HG02798 (cell line): ENCODE results near the gene MATR3.
"Not testable (repeated sequence)": the region's sequence is repeated elsewhere in the genome, so short reads cannot be mapped to it uniquely, and the experiment has no call there.

Experiments used
- ATAC-seq: cut with Tn5 transposase; IDR thresholded peaks from one replicate; pipeline ENCODE4 v1.9.1; 2021; ENCODE audit warnings: mild to moderate bottlenecking; ENCODE audit not compliant: unreplicated experiment, poor library complexity

The MATR3 gene

DNA sequence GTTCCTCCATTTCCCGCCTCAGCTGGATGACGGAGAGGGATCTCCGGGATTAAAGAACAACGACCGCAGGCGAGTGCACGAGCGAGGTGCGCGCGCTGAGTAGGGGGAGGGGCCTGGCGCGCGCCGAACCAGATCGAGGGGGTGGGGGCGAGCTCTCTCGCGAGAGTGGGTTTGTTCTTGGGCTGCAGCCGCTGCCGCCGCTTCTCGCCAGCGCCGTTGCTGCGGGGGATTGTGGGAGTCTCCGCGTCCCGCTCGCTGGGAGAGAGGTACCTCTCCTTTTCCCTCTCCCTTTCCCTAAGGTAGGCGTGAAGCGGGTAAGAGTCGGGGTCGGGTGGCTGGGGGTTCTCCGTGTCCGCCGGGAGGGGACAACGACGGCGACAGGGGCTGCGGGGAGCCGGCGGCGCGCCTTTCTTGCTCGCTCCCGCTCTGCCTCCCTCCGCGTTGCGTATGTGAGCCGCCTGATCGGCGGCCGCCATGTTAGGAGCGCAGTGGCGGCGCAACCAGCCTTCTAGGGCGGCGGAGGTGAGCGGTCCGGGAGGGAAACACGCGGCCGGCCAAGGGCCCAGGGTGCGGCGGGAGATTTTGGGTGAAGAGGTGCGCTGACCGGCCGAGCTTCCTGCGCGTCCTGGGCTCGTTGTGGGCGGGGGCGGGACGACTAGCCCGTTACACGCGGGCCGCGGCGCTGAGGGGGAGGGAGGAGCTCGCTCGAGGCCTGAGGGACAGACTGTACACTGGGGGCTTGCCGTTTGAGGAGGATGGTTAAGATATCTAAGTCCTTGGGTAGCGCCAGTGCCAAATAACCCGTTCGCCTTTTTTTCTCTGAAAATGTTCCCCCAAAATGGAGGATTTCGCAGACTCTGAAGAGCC lies at the start of gene MATR3:
Gene MATR3 (plus strand): TSS at position 234 of the 867 bp plus-strand sequence. CDS start 13,676 bp downstream, outside the sequence.
- peak; percentile 85 for ATAC-seq

GRCh38 chr5:139245637-139246339 lies 47.8 kb upstream of the MATR3 start:
- ATAC-seq = no peak

DNA sequence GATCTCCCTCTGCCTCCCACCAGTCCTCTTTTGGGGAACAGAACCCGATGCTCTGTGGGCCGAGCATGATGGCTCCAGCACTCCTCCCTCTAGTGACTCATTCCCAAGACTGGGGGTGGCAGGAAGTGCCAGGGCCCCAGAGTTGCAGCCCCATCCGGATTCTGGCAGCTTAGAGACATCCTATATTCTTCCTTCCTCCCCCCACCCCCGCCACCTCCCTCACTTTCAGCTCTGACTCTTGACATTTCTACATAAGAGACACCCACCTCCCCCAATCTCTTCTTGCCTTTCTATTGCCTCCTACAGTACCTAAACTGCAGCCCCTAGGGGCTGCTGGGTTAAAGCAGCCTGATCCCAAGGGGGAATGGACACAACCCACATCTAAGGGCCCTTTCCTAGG lies 47.1 kb upstream of the MATR3 start:
- no peak for ATAC-seq

DNA sequence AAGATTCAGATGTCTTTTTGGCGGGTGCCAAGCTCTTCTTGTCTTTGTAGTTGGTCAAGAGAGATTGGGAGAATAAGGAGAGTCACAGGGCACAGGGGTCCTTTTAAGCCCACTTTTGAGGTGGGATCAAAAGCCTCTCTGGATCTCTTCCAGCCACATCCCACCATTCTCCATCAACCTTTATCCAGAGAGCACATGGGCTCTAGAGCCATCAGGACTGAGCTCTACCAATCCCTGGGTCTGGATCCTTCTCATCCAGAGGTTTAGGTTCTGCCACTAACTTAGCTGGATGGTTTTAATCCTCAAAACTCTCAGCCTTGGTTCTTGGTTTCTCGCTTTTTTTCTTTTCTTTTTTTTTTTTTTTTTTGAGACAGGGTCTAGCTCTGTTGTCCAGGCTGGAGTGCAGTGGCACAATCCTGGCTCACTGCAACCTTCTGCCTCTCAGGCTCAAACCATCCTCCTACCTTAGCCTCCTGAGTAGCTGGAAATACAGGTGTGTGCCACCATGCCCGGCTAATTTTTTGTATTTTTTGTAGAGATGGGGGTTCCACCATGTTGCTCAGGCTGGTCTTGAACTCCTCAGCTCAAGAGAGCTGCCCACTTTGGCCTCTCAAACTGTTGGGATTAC lies 44.6 kb upstream of the MATR3 start:
- no peak for ATAC-seq

DNA sequence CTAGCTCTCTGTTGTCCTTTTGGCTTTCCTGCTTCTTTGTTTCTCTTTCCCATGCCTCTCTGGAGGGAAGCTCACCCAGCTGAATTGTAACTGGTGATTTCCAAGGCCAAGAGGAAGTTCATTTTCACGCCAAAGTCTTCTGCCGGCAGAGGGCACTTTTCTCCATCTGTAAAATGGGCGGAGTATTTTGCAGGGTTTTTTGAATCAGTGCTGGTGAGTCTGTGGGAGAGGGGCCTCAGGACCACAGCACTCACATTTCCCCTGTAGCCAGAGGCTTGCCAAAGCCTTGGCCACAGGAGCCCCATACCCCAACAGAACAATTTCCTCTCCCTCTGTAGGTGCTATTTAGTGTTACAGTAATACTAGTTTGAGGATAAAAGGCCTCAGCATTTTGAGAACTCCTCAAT lies 42.3 kb upstream of the MATR3 start:
- no peak for ATAC-seq

GRCh38 chr5:139251695-139252288 lies 41.7 kb upstream of the MATR3 start:
- no peak for ATAC-seq

DNA sequence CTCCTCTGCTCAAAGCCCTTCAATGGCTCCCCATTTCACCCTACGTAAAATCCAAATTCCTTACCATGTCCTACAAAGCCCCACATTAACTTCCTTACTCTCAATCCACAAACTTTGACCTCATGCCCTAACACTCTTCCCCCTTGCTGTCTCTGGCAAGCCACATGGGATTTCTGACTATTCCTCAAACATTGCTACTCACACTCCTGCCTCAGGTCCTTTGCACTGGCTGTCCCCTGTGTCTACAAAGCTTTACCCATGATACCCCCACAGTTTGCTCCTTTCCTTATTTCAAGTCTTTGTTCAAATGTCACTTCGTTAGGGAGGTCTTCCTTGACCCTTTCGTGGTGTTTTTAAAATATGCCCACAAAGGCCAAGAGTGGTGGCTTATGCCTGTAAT lies 40.4 kb upstream of the MATR3 start:
- ATAC-seq = no peak

DNA sequence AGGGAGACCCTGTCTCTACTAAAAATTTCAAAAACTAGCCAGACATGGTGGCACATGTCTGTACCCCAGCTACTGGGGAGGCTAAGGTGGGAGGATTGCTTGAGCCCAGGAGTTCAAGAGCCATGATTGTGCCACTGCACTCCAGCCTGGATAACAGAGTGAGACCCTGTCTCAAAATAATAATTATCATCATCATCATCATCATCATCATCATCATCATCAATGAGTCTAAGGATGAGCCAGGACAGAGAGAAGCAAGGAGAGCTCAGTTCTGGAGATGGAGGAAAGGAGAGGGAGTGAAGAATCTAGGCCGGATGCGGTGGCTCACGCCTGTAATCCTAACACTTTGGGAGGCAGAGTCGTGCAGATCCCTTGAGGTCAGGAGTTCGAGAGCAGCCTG lies 36.7 kb upstream of the MATR3 start:
- ATAC-seq = no peak

DNA sequence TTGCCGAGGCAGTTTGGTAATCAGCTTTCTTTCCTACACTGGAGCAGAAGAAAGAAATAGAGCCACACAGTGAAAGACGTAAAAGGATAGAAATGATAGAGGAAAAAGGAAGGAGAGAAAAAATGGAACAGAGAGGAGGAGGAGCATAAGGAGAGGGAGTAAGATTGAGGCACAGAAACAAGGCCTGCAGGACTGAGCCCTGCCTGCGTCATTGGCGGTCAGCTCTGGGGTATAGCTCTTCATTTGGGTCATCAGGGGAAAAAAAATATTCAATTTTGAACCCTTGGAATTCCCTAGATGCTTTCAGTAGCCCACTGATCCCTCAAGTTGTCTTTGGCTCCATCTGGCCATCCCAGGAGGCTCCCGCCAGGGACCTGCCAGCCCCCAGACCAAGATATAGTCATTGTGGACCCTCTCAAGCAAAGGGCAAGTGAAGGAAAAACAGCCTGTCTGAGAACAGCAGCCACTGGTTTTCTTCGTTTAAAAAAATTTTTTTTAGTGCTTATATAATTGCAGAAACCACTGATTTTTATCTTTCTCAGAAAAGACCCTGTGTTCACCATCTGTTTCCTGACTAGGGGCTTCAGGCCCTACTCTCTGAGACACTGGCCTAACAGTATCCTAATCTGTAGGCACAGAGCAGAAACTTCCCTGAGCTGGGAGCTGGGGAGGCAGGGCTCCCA lies 31.3 kb upstream of the MATR3 start:
- ATAC-seq = no peak

- peak; percentile 77 for ATAC-seq
Observed at GRCh38 chr5:139262742-139263445, 30.6 kb upstream of the MATR3 start.

- no peak for ATAC-seq
Observed at GRCh38 chr5:139263536-139263935, 30.0 kb upstream of the MATR3 start.

- no peak for ATAC-seq
Observed at GRCh38 chr5:139263946-139264345, 29.6 kb upstream of the MATR3 start.

DNA sequence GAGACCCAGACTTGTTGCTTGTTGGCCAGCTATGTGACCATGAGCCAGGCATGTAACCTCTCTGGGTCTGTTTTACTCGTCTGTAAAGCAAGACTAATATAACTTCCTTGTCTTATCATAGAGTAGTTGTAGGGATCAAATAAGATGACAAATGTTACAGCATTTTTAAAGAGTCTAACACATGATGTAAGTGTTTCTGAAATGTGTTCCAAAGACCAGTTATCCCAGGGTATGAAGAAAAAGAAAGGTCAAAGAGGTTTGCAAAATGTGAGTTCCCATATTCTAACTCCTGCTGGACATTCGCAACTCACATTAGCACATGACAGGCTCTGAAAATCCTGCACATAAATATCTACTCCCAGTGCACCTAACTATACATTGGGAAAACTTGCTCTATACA lies 28.5 kb upstream of the MATR3 start:
- no peak for ATAC-seq

DNA sequence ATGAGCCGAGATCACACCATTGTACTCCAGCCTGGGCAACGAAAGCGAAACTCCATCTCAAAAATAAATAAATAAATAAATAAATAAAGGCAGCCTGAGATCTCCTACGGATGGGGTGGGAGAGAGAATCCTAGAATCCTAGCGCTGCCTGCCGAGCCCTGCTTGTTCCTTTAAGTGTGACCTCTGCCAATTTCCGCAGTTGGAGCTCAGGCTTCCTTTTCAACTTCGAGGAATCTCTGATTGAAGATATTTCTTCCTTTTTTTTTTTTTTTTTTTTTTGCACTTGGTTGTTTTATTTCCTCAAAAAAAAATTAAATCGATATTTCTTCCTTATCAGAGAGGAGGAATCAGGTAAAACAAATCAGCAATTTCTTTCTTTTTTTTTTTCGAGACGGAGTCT lies 27.3 kb upstream of the MATR3 start:
- no peak for ATAC-seq

DNA sequence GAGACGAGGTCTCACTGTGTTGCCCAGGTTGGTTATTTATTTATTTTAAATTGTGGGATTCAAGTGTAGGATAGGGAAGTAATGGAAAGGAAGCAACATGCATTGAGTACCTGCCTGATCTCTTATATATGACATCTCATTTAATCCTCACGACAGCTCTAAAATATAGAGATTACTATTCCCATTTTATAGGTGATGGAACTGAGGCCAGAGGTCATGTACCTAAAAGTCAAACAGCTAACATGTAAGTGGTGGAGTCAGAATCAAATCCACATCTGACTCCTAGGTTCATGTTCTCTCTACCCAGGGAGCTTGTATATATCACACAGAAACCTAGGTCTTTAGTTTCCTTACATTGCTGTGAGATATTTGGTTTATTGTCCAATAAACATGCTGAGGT lies 26.1 kb upstream of the MATR3 start:
- ATAC-seq = no peak

GRCh38 chr5:139268364-139269202 lies 25.0 kb upstream of the MATR3 start:
- ATAC-seq = peak; percentile 34

DNA sequence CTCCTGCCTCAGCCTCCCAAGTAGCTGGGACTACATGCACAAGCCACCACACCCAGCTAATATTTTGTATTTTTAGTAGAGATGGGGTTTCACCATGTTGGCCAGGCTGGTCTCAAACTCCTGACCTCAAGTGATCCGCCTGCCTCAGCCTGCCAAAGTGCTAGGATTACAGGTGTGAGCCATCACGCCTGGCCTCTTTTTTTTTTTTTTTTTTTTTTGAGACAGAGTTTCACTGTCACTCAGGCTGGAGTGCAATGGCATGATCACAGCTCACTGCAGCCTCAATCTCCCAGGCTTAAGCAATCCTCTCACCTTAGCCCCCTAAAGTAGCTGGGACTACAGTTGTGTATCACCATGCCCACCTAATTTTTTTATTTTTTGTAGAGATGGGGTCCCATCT lies 22.8 kb upstream of the MATR3 start:
- ATAC-seq = not testable (repeated sequence)

DNA sequence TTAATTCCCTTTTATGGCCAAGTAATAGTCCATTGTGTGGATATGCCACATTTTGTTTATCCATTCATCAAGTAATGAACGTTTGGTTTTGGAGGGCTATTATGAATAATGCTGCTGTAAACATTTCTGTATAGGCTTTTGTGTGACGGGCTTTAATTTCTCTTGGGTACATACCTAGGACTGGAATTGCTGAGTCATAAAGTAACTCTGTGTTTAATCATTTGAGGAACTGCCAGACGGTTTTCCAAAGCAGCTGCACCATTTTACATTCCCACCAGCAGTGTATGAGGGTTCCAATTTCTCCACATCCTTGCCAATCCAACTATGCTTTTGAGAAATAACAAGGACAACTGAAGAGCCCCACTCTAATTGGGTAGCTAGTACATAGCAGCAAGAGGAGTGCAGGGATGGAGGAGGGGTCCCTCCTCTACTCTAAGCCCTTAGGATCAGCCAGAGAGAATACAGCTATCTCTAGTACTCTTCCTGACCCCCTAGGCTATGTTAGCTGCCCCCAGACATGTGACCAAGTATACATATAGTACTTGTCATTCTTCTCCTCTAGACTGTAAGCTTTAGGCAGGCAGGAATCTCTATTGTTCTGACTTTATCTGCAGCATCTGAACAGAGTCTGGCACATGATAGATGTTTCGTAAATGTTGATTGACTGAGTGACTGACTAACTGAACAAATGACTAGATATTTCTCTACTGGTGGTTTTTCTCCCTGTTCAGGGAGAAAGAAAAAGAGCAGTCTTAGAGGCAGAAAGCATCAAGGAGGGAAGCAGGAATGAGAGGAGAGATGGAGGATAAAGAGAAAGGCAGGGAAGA lies 22.1 kb upstream of the MATR3 start:
- no peak for ATAC-seq
